MCF 10A (cell line): ENCODE measurements around the gene RANBP9. TPM values are rescaled to one million over a fixed set of nuclear protein-coding genes. Genes with fewer than 3 reads are reported as not detected.

Source experiments
- BruUV-seq: library from RNA; stranded (reverse); fragments of 400-500 nt; replicated peaks from 2 replicates; lab custom pipeline; 2021; lab: Mats Ljungman, UMichigan
- CTCF ChIA-PET: fragments of 300-600 bp; sonication (Branson Sonifier 250); formaldehyde crosslinking; extraction: SDS; loops from one replicate; lab custom pipeline; 2021; ENCODE audit warnings: antibody characterized with exemption, inconsistent platforms; lab: Yijun Ruan, JAX
- POLR2A ChIA-PET: fragments of 300-600, 350-650 bp; sonication (Branson Sonifier 250); formaldehyde crosslinking; extraction: SDS; loops from one replicate; lab custom pipeline; 2020; ENCODE audit warnings: antibody characterized with exemption, inconsistent platforms; lab: Yijun Ruan, JAX
- DNase-seq: peaks from one replicate; pipeline ENCODE4 v3.0.0-alpha.2; 2018; ENCODE audit not compliant: unreplicated experiment
- H3K27ac Mint-ChIP-seq: one replicate; pipeline ENCODE4 v1.8.0; 2022; ENCODE audit warnings: mild to moderate bottlenecking, low read depth, mixed read lengths; ENCODE audit not compliant: unreplicated experiment
- H3K27me3 Mint-ChIP-seq: one replicate; pipeline ENCODE4 v1.8.0; 2022; ENCODE audit warnings: mixed read lengths; ENCODE audit not compliant: insufficient read depth, unreplicated experiment
- H3K36me3 Mint-ChIP-seq: one replicate; pipeline ENCODE4 v1.8.0; 2022; ENCODE audit warnings: mild to moderate bottlenecking, moderate library complexity, mixed read lengths; ENCODE audit not compliant: insufficient read depth, unreplicated experiment
- H3K4me1 Mint-ChIP-seq: one replicate; pipeline ENCODE4 v1.8.0; 2022; ENCODE audit warnings: mixed read lengths; ENCODE audit not compliant: insufficient read depth, unreplicated experiment
- H3K4me3 Mint-ChIP-seq: one replicate; pipeline ENCODE4 v1.8.0; 2022; ENCODE audit warnings: mild to moderate bottlenecking, moderate library complexity, mixed read lengths; ENCODE audit not compliant: unreplicated experiment
- H3K9me3 Mint-ChIP-seq: one replicate; pipeline ENCODE4 v1.8.0; 2022; ENCODE audit warnings: mixed read lengths; ENCODE audit not compliant: unreplicated experiment
- CTCF ChIP-seq: fragments of 200-600 bp; IDR thresholded peaks from one replicate; pipeline ENCODE4 v1.8.0; 2022; ENCODE audit warnings: antibody characterized with exemption, mild to moderate bottlenecking; ENCODE audit not compliant: unreplicated experiment
- intact Hi-C: fragments of 100-400 bp; cut with micrococcal nuclease; formaldehyde crosslinking; loops from 2 replicates; pipeline ENCODE4 v1.14.1; 2022
- total RNA-seq: library from RNA; stranded (reverse); gene quantifications from 2 replicates; pipeline ENCODE4 v1.2.3, GENCODE V29; 2022

RANBP9 gene
- total RNA-seq, 1 experiment from 2014 or later: 48.0 TPM

- BruUV-seq: no TSS peak
- no peaks in the 10 kb centered on the region for H3K27me3 Mint-ChIP-seq
- H3K9me3 Mint-ChIP-seq: no peaks in the 10 kb centered on the region
- ChIA-PET POLR2A (interaction anchor here (0.7 kb wide), 1 partner anchor 10 kb away, joined by 3 read pairs; no protein-coding TSS in a partner anchor), CTCF (no interaction called here)
- intact Hi-C loops: no loop called here
- no peak overlapping the region for H3K27ac Mint-ChIP-seq
- H3K4me1 Mint-ChIP-seq: no peaks in the 10 kb centered on the region
- TF ChIP-seq CTCF: no peak
- H3K36me3 Mint-ChIP-seq: peaks cover 58% of the 10 kb centered on the region
- no peak overlapping the region for H3K4me3 Mint-ChIP-seq
- no peak for DNase-seq
Measured at GRCh38 chr6:13600036-13600435, 111.6 kb downstream of the RANBP9 start.

GRCh38 chr6:13597073-13597472, 114.6 kb downstream of the RANBP9 start:
- intact Hi-C loops: no loop called here
- no peaks in the 10 kb centered on the region for H3K4me1 Mint-ChIP-seq
- no peak for TF ChIP-seq CTCF
- BruUV-seq: no TSS peak
- H3K4me3 Mint-ChIP-seq: no peak overlapping the region
- ChIA-PET CTCF (interaction anchor here (0.7 to 0.8 kb wide), 2 partner anchors 22 to 213 kb away, joined by 5 read pairs; no protein-coding TSS in a partner anchor), POLR2A (no interaction called here)
- no peak for DNase-seq
- H3K27me3 Mint-ChIP-seq: no peaks in the 10 kb centered on the region
- H3K36me3 Mint-ChIP-seq: peaks cover 47% of the 10 kb centered on the region
- no peaks in the 10 kb centered on the region for H3K9me3 Mint-ChIP-seq
- H3K27ac Mint-ChIP-seq: no peak overlapping the region

DNA sequence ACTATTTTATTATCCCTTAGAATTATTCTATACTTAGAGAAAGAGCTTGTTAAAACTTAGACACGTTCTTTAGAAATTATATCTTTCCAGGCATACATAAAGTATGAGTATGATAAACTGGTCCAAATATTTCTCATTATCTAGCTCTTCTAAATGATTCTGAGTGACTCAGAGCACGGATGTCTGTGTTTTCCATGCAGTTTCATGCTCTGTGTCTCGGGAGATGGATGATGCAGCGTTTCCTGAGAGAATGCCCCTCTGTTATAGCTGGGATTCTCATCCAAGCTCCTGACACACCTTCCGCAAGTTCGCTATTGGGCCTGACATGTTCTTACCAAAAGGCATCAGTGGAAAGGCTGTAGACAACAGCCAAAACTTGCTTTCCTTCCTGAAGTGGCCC, 117.9 kb downstream of the RANBP9 start:
- Mint-ChIP-seq H3K27me3 (no peaks in the 10 kb centered on the region), H3K27ac (no peak overlapping the region), H3K36me3 (peaks cover 32% of the 10 kb centered on the region), H3K4me3 (no peak overlapping the region), H3K4me1 (no peaks in the 10 kb centered on the region), H3K9me3 (no peaks in the 10 kb centered on the region)
- intact Hi-C loops: no loop called here
- POLR2A ChIA-PET: interaction anchor here (0.7 to 3.1 kb wide), 2 partner anchors 11 to 16 kb away, joined by 3 to 12 read pairs; no protein-coding TSS in a partner anchor
- CTCF ChIA-PET: interaction anchor here (1.6 to 2.4 kb wide), 2 partner anchors 18 to 21 kb away, joined by 4 to 8 read pairs; partner anchors contain the start of gene NOL7
- BruUV-seq: no TSS peak
- TF ChIP-seq CTCF: no peak
- no peak for DNase-seq

DNA sequence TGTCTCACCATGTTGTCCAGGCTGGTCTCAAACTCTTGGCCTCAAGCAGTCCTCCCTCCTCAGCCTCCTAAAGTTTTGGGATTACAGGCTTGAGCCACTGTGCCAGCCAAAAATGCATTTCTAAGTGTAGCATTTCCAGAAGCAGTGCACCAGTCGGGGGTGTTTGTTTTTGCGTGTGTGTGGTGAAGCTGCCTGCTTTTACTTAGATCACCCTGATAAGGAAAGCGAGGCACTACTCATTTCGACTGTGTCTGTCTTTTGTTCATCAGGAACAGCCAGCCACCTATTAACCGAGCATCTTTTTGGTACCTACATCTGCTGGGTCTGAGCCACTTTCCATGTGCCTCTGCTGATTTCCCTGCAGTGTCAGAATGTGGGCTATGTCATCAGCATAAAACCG, 118.5 kb downstream of the RANBP9 start:
- POLR2A ChIA-PET: interaction anchor here (0.7 to 3.1 kb wide), 3 partner anchors 12 to 18 kb away, joined by 3 to 12 read pairs (median 3); no protein-coding TSS in a partner anchor
- Mint-ChIP-seq H3K36me3 (peaks cover 27% of the 10 kb centered on the region), H3K27me3 (no peaks in the 10 kb centered on the region), H3K4me3 (no peak overlapping the region), H3K27ac (no peak overlapping the region), H3K9me3 (no peaks in the 10 kb centered on the region), H3K4me1 (no peaks in the 10 kb centered on the region)
- BruUV-seq: no TSS peak
- no peak for TF ChIP-seq CTCF
- CTCF ChIA-PET: interaction anchor here (1.6 kb wide), 1 partner anchor 18 kb away, joined by 4 read pairs; no protein-coding TSS in a partner anchor
- DNase-seq: no peak
- intact Hi-C loops: no loop called here
